Lower leg skin (tissue), 3 donors: ENCODE results near the gene TBCEL.

Experiments
- CTCF ChIP-seq, 3 donors: fragments of 450-650 bp; IDR thresholded peaks; one replicate each; pipeline ENCODE4 v1.5.1; 2016; ENCODE audit warnings: antibody characterized with exemption in 3 of 3, mild to moderate bottlenecking in 3 of 3, moderate library complexity in 2 of 3
- POLR2A ChIP-seq, 2 donors: fragments of 450-650 bp; IDR thresholded peaks; one replicate each; pipeline ENCODE4 v1.6.1; 2016 to 2017; ENCODE audit warnings: antibody characterized with exemption in 2 of 2, mild to moderate bottlenecking in 1 of 2, moderate library complexity in 1 of 2

- TF ChIP-seq CTCF (IDR thresholded peaks at IDR 0.05) (no peak), POLR2A (IDR thresholded peaks at IDR 0.05) (no peak)
Observed at GRCh38 chr11:121032546-121032945, 8.6 kb downstream of the TBCEL start.
